Measurements from ENCODE around the gene SRRM4. TPM values are rescaled to one million over a fixed set of nuclear protein-coding genes. Genes with fewer than 3 reads are reported as not detected.

The SRRM4 gene
- total RNA-seq, 4 donors from 2014 or later, result under 0.01 to 0.14 (median 0.09) TPM; not detected in 1

- no peaks in the 10 kb centered on the region for H3K4me1 ChIP-seq
- TF ChIP-seq, protein P1, sequence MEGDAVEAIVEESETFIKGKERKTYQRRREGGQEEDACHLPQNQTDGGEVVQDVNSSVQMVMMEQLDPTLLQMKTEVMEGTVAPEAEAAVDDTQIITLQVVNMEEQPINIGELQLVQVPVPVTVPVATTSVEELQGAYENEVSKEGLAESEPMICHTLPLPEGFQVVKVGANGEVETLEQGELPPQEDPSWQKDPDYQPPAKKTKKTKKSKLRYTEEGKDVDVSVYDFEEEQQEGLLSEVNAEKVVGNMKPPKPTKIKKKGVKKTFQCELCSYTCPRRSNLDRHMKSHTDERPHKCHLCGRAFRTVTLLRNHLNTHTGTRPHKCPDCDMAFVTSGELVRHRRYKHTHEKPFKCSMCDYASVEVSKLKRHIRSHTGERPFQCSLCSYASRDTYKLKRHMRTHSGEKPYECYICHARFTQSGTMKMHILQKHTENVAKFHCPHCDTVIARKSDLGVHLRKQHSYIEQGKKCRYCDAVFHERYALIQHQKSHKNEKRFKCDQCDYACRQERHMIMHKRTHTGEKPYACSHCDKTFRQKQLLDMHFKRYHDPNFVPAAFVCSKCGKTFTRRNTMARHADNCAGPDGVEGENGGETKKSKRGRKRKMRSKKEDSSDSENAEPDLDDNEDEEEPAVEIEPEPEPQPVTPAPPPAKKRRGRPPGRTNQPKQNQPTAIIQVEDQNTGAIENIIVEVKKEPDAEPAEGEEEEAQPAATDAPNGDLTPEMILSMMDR (IDR thresholded peaks at IDR 0.05), result no peak
- no peak for TF ChIP-seq POLR2A (IDR thresholded peaks at IDR 0.05)
- H3K9me3 ChIP-seq, result no peaks in the 10 kb centered on the region
- intact Hi-C loops (cut with DNase I; ENCODE audit: low total_unique reads), result no loop called here
- no peaks in the 10 kb centered on the region for H3K36me3 ChIP-seq
- H3K27ac ChIP-seq, result no peak overlapping the region
- no peaks in the 10 kb centered on the region for H3K27me3 ChIP-seq
- no peak overlapping the region for H3K4me3 ChIP-seq
- DNase-seq, result no peak
These were observed 89.8 kb downstream of the SRRM4 start for GRCh38 chr12:119071176-119071575.

- intact Hi-C loops (cut with DNase I; ENCODE audit: low total_unique reads), result no loop called here
- no peak for TF ChIP-seq POLR2A (IDR thresholded peaks at IDR 0.05)
- TF ChIP-seq, protein P1 (IDR thresholded peaks at IDR 0.05), result no peak
- H3K27me3 ChIP-seq, result no peaks in the 10 kb centered on the region
These were observed 90.4 kb downstream of the SRRM4 start for GRCh38 chr12:119071638-119072231.

GRCh38 chr12:119072440-119072839, 91.1 kb downstream of the SRRM4 start:
- no peak for DNase-seq
- Histone ChIP-seq H3K9me3 (no peaks in the 10 kb centered on the region), H3K4me3 (no peak overlapping the region), H3K4me1 (no peaks in the 10 kb centered on the region), H3K36me3 (no peaks in the 10 kb centered on the region), H3K27me3 (no peaks in the 10 kb centered on the region), H3K27ac (no peak overlapping the region)
- intact Hi-C loops (cut with DNase I; ENCODE audit: low total_unique reads), result no loop called here
- TF ChIP-seq POLR2A (IDR thresholded peaks at IDR 0.05), result no peak
- TF ChIP-seq, protein P1 (IDR thresholded peaks at IDR 0.05), result no peak

More at GRCh38 chr12:119071638-119072231, 90.4 kb downstream of the SRRM4 start:
- no peaks in the 10 kb centered on the region for H3K4me1 ChIP-seq
- no peak overlapping the region for H3K27ac ChIP-seq
- H3K36me3 ChIP-seq, result no peaks in the 10 kb centered on the region
- DNase-seq, result no peak
- H3K4me3 ChIP-seq, result no peak overlapping the region
- no peaks in the 10 kb centered on the region for H3K9me3 ChIP-seq

- Histone ChIP-seq H3K36me3 (no peaks in the 10 kb centered on the region), H3K4me1 (no peaks in the 10 kb centered on the region), H3K27ac (no peak overlapping the region), H3K9me3 (no peaks in the 10 kb centered on the region), H3K27me3 (no peaks in the 10 kb centered on the region), H3K4me3 (no peak overlapping the region)
- TF ChIP-seq, protein P1 (IDR thresholded peaks at IDR 0.05), result no peak
- TF ChIP-seq POLR2A (IDR thresholded peaks at IDR 0.05), result no peak
- no peak for DNase-seq
- intact Hi-C loops (cut with DNase I; ENCODE audit: low total_unique reads), result no loop called here
These were observed 94.0 kb downstream of the SRRM4 start for GRCh38 chr12:119075222-119075787.

DNA sequence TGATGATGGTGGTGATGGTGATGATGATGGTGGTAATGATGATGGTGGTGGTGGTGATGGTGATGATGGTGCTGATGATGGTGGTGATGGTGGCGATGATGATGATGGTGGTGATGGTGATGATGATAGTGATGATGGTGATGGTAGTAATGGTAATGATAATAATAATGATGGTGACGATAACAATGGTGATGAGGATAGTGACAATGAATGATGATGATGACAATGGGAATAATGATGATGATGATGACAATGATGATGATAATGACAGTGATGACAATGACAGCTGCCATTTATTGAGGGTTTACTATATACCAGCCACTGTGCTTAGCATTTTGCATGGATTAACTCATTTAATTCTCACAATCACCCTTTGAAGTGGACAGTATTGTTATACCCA, 94.6 kb downstream of the SRRM4 start:
- TF ChIP-seq, protein P1 (IDR thresholded peaks at IDR 0.05), result no peak
- no peak for TF ChIP-seq POLR2A (IDR thresholded peaks at IDR 0.05)
- Histone ChIP-seq H3K27me3 (no peaks in the 10 kb centered on the region), H3K36me3 (no peaks in the 10 kb centered on the region), H3K27ac (no peak overlapping the region), H3K9me3 (no peaks in the 10 kb centered on the region), H3K4me3 (no peak overlapping the region), H3K4me1 (no peaks in the 10 kb centered on the region)
- intact Hi-C loops (cut with DNase I; ENCODE audit: low total_unique reads), result no loop called here
- no peak for DNase-seq

Data from uterus (tissue), 4 donors.